Measurements from ENCODE around the gene TRIM69.

The TRIM69 gene

DNA sequence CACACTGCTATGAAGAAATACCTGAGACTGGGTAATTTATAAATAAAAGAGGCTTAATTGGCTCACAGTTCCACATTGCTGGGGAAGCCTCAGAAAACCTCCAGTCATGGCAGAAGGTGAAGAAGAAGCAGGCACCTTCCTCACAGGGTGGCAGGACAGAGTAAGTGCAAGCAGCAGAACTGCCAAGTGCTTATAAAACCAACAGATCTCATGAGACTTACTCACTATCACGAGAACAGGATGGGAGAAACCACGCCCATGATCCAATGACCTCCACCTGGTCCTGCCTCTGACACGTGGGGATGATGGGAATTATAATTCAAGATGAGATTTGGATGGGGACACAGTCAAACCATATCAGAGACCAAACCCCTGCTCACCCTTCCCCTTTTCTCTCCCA lies 75.0 kb downstream of the TRIM69 start:
- no peak for DNase-seq

- no peak for DNase-seq
Observed at GRCh38 chr15:44812029-44812517, 75.7 kb downstream of the TRIM69 start.

DNA sequence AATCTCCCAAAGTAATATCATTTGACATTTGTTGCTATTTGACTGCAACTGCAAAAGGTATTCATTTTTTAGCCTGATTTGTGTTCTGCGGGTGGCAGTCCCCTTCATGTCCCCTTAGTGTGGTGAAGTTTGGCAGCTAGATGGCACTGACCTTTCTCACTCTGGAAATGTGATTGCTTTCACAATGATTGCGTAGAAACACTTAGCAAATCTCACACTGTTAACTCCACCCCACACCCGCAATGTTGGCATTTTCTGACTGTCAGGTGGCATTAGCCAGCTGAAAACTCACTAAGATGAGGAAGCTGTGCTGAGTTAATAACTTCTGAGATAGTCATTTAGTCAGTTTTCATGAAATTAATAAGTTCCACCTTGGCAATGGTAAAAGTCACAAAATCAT lies 76.9 kb downstream of the TRIM69 start:
- no peak for DNase-seq
